HG02970 (cell line): ENCODE data around the gene RPP38.

Source experiments
- ATAC-seq: cut with Tn5 transposase; IDR thresholded peaks from one replicate; pipeline ENCODE4 v1.9.1; 2021; ENCODE audit warnings: mild to moderate bottlenecking, moderate library complexity, moderate number of reproducible peaks; ENCODE audit not compliant: unreplicated experiment, low FRiP score

RPP38 gene

DNA sequence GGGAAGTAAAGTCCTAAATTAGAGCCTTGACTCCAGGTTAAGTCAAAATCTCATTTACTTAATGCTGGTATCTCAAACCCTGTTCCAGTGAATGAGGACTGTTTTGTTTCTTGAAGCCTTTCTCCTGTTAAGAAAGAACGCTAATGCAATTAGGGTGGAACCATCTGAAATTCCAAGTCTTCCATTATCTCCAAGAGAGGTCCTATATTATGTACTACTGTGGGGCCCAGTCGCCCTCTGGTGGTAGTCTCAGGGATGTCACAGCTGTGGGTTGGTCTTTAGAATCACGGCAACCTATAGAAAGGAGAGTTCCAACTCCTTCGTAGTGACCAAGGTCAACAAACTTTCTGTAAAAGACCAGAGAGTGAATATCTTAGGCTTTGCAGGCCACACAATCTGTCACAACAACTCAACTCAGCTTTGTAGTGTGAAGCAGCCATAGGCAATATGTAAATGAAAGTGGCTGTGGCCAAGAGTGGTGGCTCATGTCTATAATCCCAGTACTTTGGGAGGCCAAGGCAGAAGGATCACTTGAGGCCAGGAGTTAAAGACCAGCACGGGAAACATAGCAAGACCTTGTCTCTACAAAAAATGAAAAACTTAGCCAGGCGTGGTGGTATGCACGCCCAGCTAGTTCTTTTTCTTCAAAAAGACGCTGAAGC, 9.3 kb downstream of the RPP38 start:
- no peak for ATAC-seq

DNA sequence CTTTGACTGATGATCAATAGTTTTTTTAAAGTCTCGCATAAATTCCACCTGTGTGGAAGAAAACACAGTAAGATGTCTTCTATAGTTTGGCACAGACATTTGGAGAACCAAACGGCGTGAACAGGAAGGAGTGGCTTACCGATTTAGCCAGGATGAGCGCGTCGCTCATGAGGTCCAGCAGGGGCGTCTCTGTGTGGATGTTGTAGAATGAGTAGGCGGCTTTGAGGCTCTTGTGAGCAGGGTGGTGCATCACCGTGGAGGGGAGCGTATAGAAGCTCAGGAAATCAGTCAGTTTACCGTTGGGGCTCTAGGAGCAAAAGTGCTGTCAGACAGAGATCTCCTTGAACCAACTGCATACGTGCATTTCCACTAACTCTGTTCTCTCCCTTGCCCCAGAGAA, 15.5 kb downstream of the RPP38 start:
- ATAC-seq, result no peak

DNA sequence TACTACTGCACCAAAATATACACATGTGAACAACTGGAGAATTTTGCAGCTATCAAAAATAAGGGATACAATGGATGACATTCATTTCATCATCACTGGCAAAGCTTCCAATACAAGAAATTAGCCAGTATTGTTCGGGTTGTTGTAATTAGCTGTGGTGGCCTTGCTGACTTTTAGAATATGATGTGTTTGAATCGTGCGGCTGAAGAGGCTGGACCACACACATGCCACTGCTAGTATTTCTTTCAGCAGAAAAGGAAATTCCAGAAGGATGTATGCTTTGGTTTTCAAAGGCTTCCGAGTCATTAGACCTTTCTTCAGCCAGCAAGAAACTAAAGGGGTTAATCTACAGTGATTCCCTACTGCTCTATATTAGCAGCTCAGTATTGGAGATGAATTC, 16.6 kb downstream of the RPP38 start:
- no peak for ATAC-seq

DNA sequence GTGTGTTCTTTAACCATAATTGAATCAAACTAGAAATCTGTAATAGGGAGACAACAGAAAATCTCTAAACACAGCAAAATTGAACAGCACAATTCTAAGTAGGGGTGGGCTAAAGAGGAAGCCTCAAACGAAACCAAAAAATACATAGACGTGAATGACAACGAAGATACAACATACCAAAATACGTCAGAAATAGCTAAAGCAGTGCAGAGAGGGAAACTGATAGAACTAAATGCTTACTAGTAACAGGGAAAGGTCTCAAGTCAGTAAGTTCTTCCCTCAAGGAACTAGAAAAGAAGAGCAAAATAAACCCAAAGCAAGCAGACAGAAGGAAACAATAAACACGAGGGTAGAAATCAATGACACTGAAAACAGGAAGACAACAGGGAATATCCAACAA, 19.1 kb downstream of the RPP38 start:
- no peak for ATAC-seq

DNA sequence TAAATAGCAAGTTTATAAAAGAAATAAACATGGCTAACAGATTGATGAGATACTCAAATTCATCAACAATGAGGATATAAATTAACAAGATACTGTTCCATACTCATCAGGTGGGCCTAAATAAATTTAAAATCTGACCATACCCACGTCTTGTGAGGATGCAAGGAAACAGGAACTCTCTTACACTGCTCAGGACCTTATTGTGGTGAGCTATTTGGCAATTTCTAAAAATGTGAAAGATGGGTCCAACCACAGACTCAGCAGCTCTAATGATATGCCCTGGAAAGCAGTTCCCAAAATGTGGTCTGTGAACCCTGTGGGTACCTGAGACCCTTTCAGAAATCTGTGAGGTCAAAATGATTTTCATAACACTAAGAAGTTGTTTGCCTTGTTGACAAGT, 21.5 kb downstream of the RPP38 start:
- no peak for ATAC-seq

DNA sequence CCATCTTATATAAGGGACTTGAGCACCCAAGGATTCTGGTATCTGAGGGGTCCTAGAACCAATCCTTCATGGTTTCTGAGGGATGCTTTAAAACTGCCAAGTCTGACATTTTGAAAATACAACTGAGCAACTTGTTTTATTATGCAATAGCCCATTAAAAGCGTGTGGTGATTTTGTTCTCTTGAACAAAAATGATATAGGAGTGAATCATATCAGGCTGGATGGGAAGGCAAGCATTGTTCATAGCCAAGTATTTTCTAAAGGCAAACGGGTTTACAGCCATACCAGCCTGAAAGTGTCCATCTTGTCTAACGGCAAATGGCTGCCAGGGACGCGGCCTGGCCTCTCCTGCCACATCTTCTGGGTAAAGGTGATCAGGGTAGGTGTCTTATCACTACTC, 23.4 kb downstream of the RPP38 start:
- ATAC-seq, result no peak

DNA sequence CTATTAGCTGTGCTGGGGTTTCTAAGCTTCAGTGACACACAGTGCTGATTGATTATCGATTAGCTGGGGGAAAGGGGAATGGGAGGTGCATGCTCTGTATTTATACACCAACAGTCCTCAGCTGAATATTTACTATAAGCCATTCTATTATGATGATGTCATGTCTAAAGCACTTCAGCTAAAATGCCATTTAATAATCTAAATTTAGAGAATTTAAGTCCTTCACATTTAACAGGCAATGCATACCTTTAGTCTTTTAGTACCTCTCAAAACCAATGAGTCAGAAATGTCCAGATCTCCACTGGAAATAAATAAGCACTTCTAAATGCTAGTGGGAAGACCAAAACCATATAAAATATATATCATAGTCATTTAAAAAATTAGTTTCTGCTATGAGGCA, 24.6 kb downstream of the RPP38 start:
- ATAC-seq, result no peak

DNA sequence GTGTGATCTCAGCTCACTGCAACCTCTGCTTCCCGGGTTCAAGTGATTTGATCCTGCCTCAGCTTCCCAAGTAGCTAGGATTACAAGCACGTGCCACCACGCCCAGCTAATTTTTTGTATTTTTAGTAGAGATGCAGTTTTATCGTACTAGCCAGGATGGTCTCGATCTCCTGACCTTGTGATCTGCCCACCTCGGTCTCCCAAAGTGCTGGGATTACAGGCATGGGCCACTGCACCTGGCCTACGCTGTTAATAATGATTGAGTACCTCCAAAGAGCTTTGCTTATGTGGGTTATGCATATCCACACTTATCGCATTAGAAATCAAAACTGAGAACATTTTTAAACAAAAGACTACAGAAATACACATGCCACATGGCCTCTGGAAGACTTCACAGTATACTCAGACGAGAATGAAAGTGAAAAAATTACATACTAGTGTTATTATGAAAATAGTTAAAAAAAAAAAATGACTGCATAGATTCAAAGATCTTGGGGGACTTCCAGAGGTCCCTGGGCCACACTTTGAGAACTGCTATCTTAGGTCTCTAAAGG, 25.4 kb downstream of the RPP38 start:
- peak; percentile 79 for ATAC-seq

DNA sequence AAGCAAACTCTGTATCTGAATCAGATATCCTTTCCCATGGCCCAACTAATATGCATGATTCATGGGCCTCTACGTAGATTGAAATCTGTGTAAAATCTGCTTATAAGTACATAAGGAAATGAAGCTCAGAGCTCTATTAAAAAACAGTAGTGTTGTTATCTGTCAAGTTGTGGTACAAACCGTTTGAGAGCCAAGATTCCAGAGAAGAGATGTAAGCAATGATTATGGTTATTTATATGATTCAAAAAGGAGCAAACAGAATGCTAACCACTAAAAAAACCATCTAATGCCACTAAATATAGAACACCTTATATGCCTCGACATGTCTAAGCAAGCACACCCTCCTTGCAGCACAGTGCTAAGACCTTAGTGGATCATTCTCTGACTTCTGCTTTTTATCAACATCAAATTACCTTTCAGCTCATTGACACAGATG, 26.6 kb downstream of the RPP38 start:
- ATAC-seq, result no peak

DNA sequence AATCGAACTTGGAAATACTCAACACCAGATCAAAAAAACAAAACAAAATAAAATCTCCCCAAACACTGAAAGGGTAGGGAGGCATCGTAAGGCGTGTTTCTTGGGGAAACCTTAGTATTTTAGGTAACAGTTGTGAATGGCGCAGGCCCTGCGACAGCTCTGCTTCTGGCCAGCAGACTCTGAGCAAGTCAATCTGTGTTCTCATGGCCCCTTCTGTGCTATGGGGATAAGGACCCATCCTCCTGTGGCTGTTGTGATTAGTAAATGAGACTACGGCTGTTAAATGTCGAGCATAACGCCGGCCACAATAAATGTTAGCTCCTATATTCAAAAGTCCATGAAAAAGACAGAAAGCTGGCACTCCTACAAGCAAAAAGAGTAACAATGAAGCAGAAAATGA, 27.0 kb downstream of the RPP38 start:
- no peak for ATAC-seq

DNA sequence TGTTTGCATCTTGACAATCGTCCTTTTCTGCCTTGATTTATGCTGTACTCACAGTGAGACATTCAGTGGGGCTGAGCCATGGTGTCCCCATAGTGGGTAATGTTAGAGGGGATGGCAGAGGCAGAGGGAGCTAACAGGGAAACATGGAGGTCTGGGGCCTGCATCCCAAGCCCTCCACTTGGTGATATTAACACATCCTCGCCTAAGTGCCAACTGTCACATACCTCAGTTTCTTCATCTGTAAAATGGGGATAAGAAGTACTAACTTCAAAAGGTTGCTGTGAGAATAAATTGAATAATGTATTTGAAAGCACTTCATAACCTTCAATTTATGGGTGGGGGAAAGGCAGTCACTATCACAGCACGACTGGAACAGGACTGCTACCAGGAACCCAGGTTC, 27.8 kb downstream of the RPP38 start:
- no peak for ATAC-seq

DNA sequence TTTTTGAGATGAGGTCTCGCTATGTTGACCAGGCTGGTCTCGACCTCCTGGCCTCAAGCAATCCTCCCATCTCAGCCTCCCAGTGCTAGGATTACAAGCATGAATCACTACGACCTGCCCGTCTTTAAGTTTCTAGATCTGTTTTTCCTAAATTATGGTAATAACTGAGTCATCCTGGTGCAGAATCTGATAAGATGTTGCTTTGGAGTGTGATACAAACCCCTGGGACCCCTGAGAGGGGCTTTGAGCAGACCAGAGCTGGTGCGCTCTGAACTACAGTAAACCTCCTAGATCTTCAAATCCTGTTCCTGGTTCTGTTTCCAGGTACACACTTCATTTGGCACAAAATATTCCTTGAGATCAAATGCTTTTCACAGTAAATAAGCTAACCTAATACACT, 34.2 kb downstream of the RPP38 start:
- ATAC-seq, result no peak

DNA sequence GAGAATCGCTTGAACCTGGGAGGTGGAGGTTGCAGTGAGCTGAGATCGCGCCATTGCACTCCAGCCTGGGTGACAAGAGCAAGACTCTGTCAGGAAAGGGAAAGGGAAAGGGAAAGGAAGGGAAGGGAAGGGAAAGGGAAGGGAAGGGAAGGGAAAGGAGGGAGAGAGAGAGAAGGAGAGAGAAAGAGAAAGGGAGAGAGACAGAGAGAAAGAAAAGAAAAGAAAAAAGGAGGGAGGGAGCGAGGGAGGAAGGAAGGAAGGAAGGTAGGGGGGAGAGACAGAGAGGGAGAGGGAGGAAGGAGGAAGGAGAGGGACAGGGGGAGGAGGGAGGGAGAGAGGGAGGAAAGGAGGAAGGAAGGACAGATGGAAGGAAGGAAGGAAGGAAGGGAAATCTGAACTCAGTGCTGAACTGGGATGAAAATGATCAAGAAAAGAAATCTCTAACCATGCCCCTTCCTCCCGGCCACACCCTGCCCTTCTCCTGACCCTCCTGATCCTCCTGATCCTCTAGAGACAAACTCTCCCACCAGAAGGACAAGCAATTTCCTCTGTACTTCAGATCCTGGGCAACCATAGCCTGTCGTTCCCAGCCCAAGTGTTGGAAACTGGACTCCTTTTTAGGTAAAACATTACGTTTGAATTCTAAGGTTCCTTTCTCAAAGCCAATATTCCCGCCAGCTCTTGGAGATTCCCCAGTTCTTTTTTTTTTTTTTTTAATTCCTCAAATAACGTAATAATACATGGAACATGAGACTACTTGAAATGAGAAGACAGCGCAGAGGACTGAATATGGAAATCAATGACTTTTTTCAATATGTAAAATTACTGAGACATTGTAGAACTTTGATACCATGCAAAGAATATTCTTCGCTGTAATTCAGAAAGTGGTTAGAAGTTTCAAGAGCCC, 39.2 kb downstream of the RPP38 start:
- ATAC-seq, result no peak

DNA sequence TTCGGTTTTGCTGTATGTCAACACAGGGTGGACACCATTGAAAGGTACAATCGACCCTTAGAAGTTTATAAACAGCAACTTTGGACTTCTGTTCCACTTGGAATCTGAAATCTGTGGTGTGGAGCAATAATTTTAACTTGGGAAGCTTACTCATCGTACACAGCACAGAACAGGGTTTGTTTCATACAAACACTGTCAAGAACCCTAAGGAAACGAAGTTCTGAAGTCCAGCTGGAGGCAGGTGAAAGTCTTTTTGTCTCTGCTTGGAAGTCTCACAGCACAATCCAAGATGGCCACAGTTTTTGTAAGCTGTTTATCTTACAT, 39.8 kb downstream of the RPP38 start:
- ATAC-seq, result no peak

DNA sequence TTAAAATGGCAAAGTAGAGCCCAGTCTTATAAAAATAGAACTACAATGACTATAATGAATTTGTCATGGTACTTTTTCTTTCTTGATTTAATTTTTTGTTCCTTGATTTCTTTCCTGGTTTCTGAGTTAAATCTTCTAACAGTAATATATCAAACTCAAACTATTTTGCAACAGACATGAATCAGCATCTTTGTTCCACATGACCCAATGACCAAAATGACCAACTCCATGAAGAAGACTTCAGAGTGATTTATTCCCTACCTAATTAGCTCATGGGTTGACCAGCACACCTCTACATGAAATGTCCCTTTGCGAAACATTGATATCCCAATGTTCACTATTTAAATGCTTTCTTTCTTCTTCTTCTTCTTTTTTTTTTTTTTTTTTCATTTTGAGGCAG, 40.5 kb downstream of the RPP38 start:
- no peak for ATAC-seq

DNA sequence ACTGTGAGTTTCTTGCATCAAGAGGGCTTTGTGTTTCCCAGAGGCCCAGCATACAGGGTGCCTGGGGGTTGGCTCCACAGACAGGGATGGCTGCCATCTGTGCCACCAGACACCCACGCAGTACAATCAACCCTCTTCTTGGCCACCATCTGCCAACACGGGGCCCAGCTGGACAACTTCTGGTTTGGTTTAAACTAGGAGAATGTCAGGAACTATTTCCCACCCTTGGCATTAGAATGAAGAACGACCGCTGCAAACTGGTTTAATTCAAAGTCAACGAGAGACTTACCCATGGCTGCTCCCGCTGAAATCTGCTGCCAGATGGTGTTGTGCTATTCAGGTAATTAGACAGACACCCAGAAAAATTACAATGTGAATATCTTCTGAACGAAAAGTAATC, 43.5 kb downstream of the RPP38 start:
- ATAC-seq, result no peak

DNA sequence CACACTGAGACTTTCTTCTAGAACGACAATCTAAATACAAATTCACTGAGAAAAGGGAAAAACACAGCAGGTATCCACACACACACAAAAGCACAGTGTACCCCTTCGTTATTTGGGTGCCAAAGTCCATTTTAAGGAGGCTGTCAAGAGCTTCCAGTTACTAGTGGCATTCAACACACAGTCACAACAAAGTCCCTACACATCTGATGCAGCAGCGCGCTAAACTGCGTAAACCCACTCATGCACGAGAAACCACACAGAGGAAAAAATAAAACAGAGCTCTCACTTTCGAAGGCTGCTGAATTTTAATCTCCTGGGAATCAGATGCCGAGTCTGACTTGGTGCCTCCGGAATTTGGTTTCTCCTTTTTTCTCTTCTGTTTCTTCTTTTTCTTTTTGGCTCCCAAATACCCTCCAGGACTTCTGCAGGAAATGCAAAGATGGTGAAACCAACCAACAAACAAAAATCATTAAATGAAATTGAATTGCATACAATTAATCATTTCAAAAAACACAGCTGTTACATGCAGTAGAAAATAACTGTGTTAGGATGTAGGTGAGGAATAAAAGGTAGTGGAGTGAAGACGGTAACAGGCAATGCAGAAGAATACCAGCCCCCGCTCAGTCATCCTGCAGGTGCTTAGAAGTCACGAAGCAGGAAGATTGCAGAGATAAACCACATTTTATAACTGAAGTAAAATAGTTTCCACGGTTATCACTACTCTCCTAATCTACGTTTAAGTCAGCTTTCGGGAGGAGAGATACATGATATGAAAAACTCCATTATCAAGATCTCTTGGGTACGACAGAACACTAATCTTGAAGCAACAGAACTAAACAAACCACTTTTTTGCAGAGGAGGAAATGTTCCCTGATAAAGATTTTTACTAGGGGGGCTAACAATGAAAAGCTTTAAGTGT, 44.2 kb downstream of the RPP38 start:
- peak; percentile 74 for ATAC-seq

DNA sequence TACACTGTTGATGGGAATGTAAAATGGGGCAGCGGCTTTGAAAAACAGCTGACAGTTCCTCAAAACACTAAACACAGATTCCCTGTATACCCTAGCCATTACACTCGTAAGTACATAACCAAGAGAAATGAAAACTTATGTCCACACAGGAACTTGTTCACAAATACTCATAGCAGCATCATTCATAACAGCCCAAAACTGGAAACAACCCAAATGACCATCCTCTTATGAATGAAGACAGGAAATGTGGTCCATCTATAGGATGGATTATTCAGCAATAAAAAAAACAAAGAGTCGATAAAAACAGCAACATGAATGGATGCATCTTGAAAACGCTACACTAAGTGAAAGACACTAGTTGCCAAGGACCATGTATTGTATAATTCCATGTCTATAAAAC, 47.6 kb downstream of the RPP38 start:
- no peak for ATAC-seq

DNA sequence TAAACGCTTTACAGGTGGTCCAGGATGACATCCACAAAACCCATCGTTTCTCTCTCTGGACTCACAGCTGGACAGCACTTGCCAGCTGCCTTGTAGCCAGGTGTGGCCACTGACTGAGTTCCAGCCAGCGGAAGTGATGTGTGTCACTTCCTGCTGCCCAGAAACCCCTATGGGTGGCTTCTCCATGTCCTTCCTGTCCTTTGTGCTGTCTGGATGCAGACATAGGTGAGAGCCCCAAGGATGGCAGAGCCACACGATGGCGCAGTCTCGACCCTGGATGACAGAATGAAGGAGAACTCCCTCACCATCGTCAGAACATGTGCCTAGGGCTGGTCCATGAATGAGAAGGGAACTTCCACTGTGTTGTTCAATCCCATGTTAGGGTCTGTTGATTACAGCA, 49.2 kb downstream of the RPP38 start:
- no peak for ATAC-seq

DNA sequence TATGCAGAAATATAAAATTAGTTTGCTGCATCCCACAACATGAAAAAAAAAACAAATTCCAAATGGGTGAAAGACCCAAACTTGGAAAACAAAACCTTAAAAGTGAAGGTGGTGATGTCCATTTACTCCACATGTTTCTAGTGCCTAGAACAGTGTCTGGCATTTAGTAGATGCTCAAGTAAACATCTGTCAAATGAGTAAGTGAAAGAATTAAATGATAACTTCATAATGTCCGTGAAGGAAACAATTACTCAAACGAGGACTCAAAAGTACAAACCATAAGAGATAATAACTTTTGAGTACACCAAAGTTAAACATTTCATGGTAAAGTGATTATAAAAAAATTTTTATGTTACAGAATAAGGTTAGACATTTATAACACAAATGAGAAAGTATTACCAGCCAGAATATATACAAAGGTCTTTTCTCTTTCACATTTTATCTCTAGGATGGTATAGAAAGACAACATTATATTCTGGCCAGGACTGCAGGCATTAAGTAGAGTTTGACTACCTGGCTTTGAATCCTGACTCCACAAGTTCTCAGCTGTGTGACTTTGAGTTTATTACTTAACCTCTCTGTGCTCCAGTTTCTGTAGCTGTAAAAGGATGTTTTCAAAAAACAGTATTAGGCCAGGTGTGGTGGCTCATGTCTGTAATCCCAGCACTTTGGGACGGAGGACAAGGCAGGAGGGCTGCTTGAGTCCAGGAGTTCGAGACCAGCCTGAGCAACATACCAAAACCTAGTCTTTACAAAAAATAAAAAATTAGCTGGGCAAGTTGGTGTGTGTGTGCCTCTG, 50.6 kb downstream of the RPP38 start:
- no peak for ATAC-seq
